Epithelial cell of proximal tubule (primary cell): ENCODE data around the gene PRELID2. TPM values are rescaled to one million over a fixed set of nuclear protein-coding genes. Genes with fewer than 3 reads are reported as not detected.
"Not testable (repeated sequence)": the region's sequence is repeated elsewhere in the genome, so short reads cannot be mapped to it uniquely, and the experiment has no call there.

Source experiments
- DNase-seq: peaks from one replicate; pipeline ENCODE4 v3.0.0-alpha.2; 2011; ENCODE audit warnings: low read depth
- H3K4me3 ChIP-seq: 2 replicates; pipeline ENCODE4 v1.5.1; 2011; ENCODE audit warnings: low read depth, mild to moderate bottlenecking, low read length
- total RNA-seq: library from RNA; depleted of rRNA; stranded (reverse); fragments of >200 nt; gene quantifications from 2 replicates; pipeline ENCODE4 v1.2.3, GENCODE V29; 2015
- TF ChIP-seq, protein P1 (sequence below): conservative IDR thresholded peaks from 2 replicates; pipeline ENCODE4 v1.5.1; 2012; ENCODE audit warnings: low read depth, mild to moderate bottlenecking, low read length

Gene PRELID2
- total RNA-seq, 1 donor from 2014 or later = 20.9 TPM

GRCh38 chr5:145800181-145800580 is 35.0 kb downstream of the PRELID2 start:
- no peak overlapping the region for H3K4me3 ChIP-seq
- TF ChIP-seq, protein P1, sequence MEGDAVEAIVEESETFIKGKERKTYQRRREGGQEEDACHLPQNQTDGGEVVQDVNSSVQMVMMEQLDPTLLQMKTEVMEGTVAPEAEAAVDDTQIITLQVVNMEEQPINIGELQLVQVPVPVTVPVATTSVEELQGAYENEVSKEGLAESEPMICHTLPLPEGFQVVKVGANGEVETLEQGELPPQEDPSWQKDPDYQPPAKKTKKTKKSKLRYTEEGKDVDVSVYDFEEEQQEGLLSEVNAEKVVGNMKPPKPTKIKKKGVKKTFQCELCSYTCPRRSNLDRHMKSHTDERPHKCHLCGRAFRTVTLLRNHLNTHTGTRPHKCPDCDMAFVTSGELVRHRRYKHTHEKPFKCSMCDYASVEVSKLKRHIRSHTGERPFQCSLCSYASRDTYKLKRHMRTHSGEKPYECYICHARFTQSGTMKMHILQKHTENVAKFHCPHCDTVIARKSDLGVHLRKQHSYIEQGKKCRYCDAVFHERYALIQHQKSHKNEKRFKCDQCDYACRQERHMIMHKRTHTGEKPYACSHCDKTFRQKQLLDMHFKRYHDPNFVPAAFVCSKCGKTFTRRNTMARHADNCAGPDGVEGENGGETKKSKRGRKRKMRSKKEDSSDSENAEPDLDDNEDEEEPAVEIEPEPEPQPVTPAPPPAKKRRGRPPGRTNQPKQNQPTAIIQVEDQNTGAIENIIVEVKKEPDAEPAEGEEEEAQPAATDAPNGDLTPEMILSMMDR = no peak
- no peak for DNase-seq

DNA sequence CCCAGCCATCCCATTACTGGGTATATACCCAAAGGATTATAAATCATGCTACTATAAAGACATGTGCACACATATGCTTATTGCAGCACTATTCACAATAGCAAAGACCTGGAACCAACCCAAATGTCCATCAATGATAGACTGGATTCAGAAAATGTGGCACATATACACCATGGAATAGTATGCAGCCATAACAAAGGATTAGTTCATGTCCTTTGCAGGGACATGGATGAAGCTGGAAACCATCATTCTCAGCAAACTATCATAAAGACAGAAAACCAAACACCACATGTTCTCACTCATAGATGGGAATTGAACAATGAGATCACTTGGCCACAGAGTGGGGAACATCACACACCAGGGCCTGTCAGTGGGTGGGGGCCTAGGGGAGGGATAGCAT is 36.6 kb downstream of the PRELID2 start:
- DNase-seq, H3K4me3 ChIP-seq: not testable (repeated sequence)

DNA sequence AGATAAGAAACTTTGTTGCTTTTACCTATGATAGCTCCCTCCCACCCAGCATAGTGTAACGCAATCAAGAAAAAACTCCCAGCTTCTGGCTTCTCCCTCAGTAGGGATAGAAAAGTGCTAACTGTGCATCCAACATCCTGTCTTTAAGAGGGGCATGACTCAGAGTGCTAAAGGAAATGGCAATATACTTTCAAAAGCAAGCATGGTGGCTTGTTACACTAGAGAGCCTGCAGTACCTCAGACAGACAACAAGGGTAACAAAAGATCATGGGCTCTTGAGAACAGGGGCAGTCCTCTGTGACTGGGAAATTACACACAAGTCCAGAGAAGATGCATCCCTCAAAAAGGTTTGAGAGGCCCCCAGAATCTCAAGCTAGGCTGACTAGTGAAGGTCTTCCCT is 37.8 kb downstream of the PRELID2 start:
- no peak overlapping the region for H3K4me3 ChIP-seq
- no peak for DNase-seq
- TF ChIP-seq, protein P1 = no peak

DNA sequence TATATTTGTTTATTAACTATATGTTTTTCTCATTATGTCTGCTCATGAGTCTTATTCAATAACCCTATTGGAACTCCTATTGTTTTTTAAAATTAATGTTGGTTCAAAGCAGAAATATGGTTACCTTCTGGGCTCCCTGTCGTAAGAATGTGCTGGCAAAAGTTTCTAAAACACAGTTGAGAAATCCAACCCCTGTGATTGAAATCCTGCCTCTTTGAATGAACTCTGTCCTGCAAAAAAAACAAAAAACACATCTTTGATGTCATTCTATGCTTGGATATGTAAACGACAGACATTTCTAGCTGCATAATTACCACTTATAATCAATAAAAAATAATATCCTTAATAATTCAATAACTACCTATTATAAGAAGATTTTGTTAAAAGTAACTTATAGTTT is 38.8 kb downstream of the PRELID2 start:
- no peak for DNase-seq
- TF ChIP-seq, protein P1 = no peak
- H3K4me3 ChIP-seq = no peak overlapping the region

- no peak overlapping the region for H3K4me3 ChIP-seq
- TF ChIP-seq, protein P1 = no peak
- no peak for DNase-seq
Observed at GRCh38 chr5:145793574-145793973, 41.6 kb downstream of the PRELID2 start.

DNA sequence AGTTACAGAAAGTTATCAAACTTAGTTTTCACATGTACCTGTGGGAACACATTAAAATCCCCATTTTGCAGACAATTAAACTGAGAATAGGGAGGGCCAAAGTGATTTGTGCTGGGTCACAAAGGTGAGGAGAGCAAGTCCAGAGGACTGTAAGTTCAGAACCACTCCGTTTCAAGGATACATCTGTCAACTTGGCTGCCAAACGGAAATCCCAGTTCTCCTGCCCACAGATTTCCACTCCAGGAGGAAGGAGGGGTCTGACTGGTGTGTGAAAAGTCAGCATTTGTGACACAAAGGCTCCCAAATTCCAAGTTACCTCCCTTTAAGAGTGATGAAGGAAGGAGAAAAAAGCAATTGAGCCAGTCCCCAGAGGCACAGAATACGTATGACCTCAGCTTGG is 42.3 kb downstream of the PRELID2 start:
- TF ChIP-seq, protein P1 = no peak
- no peak for DNase-seq
- H3K4me3 ChIP-seq = no peak overlapping the region

DNA sequence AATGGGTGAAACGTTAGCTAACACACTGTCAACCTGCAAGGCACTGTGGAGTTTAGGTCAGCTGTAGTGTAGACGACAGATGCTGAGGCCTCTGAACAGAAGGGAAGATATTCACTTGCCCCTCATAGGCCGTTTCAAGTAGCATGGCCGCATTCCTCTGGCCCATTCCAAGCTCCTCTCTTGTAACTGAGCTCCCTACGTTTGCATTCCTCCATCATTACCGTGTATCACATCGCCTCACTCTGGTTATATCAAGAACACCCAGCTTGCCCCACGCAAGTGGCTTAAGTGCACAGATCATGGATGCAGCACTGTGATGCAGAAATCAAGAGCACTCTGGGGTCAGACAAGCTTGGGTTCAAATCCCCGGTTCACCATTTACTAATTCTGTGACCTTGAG is 43.3 kb downstream of the PRELID2 start:
- no peak overlapping the region for H3K4me3 ChIP-seq
- TF ChIP-seq, protein P1 = no peak
- no peak for DNase-seq

DNA sequence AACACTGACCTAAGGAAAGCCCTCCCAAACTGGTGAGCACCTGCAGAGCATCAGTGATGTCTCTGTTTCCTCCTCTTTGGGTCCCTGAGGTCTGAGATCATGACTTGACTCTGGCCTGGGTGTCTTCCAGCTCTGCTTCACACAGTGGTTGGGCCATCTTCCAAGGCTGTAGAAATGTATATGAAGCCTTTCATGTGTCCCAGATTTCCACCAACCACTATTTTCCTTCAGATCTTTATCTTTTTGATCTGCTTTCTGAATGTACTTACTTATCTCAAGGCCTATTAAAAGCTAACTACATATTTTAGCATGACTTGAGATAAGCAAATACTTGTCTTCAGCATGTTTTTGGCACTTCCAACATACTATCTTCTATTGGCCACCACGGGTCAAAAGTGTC is 47.1 kb downstream of the PRELID2 start:
- DNase-seq = no peak
- H3K4me3 ChIP-seq = no peak overlapping the region
- TF ChIP-seq, protein P1 = no peak
